ENCODE data around the gene HMOX1. TPM values are rescaled to one million over a fixed set of nuclear protein-coding genes. Genes with fewer than 3 reads are reported as not detected.

Gene HMOX1
- total and polyA plus RNA-seq, 2 of the 13 experiments (the other 11 are each of a cell fraction or from before 2014, with no cell fraction given) = 53.6 to 67.4 TPM

GRCh38 chr22:35352214-35353111 is 28.4 kb upstream of the HMOX1 start (continued):
- TF ChIP-seq, protein P1, sequence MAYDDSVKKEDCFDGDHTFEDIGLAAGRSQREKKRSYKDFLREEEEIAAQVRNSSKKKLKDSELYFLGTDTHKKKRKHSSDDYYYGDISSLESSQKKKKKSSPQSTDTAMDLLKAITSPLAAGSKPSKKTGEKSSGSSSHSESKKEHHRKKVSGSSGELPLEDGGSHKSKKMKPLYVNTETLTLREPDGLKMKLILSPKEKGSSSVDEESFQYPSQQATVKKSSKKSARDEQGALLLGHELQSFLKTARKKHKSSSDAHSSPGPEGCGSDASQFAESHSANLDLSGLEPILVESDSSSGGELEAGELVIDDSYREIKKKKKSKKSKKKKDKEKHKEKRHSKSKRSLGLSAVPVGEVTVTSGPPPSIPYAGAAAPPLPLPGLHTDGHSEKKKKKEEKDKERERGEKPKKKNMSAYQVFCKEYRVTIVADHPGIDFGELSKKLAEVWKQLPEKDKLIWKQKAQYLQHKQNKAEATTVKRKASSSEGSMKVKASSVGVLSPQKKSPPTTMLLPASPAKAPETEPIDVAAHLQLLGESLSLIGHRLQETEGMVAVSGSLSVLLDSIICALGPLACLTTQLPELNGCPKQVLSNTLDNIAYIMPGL (CRISPR knock-in tag; IDR thresholded peaks at IDR 0.05; ENCODE audit: borderline replicate concordance in 1 of 2, low read depth in 1 of 2) = peak; percentile 54 to 59; a peak in 3 of 4 replicates
- 0 out of 2 replicates have a peak, but pooled peaks have one; percentile 20 for TF ChIP-seq ZNF138 (CRISPR knock-in tag; IDR thresholded peaks at IDR 0.05; ENCODE audit: low read depth)
- TF ChIP-seq ZNF317 (CRISPR knock-in tag; IDR thresholded peaks at IDR 0.05) = no peak
- no peak for TF ChIP-seq ZNF800 (CRISPR knock-in tag; IDR thresholded peaks at IDR 0.05)
- TF ChIP-seq ZNF75D (CRISPR knock-in tag; IDR thresholded peaks at IDR 0.05; ENCODE audit: borderline replicate concordance) = no peak
- no peak for TF ChIP-seq MAFF (IDR thresholded peaks at IDR 0.05; ENCODE audit: low read depth, low read length)
- TF ChIP-seq, protein P2, sequence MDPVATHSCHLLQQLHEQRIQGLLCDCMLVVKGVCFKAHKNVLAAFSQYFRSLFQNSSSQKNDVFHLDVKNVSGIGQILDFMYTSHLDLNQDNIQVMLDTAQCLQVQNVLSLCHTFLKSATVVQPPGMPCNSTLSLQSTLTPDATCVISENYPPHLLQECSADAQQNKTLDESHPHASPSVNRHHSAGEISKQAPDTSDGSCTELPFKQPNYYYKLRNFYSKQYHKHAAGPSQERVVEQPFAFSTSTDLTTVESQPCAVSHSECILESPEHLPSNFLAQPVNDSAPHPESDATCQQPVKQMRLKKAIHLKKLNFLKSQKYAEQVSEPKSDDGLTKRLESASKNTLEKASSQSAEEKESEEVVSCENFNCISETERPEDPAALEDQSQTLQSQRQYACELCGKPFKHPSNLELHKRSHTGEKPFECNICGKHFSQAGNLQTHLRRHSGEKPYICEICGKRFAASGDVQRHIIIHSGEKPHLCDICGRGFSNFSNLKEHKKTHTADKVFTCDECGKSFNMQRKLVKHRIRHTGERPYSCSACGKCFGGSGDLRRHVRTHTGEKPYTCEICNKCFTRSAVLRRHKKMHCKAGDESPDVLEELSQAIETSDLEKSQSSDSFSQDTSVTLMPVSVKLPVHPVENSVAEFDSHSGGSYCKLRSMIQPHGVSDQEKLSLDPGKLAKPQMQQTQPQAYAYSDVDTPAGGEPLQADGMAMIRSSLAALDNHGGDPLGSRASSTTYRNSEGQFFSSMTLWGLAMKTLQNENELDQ (CRISPR knock-in tag; IDR thresholded peaks at IDR 0.05; ENCODE audit: borderline replicate concordance) = no peak
- TF ChIP-seq, protein P3, sequence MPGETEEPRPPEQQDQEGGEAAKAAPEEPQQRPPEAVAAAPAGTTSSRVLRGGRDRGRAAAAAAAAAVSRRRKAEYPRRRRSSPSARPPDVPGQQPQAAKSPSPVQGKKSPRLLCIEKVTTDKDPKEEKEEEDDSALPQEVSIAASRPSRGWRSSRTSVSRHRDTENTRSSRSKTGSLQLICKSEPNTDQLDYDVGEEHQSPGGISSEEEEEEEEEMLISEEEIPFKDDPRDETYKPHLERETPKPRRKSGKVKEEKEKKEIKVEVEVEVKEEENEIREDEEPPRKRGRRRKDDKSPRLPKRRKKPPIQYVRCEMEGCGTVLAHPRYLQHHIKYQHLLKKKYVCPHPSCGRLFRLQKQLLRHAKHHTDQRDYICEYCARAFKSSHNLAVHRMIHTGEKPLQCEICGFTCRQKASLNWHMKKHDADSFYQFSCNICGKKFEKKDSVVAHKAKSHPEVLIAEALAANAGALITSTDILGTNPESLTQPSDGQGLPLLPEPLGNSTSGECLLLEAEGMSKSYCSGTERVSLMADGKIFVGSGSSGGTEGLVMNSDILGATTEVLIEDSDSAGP (CRISPR knock-in tag; IDR thresholded peaks at IDR 0.05; ENCODE audit: borderline replicate concordance) = peak; percentile 29; the same call in 1 of the 2 replicates
- no peak for TF ChIP-seq NR1H2 (CRISPR knock-in tag; IDR thresholded peaks at IDR 0.05; ENCODE audit: borderline replicate concordance, low read depth)
- no peak for TF ChIP-seq RNF2 (conservative IDR thresholded peaks at IDR 0.05; ENCODE audit: low read depth)
- no peak; the same call in 1 of the 2 replicates for TF ChIP-seq ZNF354B (CRISPR knock-in tag; IDR thresholded peaks at IDR 0.05)
- TF ChIP-seq SALL1 (CRISPR knock-in tag; IDR thresholded peaks at IDR 0.05) = 0 out of 2 replicates have a peak, but pooled peaks have one; percentile 27
- no peak for TF ChIP-seq MYC (CRISPR knock-in tag; IDR thresholded peaks at IDR 0.05; ENCODE audit: borderline replicate concordance)
- no peak; the same call in 1 of the 2 replicates for TF ChIP-seq HIC2 (CRISPR knock-in tag; IDR thresholded peaks at IDR 0.05; ENCODE audit: low read depth)
- TF ChIP-seq ATF7 (IDR thresholded peaks at IDR 0.05) = no peak
- TF ChIP-seq ATF7 (CRISPR knock-in tag; IDR thresholded peaks at IDR 0.05) = no peak
- TF ChIP-seq ZNF546 (CRISPR knock-in tag; conservative IDR thresholded peaks at IDR 0.05) = no peak
- TF ChIP-seq ZSCAN31 (CRISPR knock-in tag; IDR thresholded peaks at IDR 0.05; ENCODE audit: low read depth) = 0 out of 2 replicates have a peak, but pooled peaks have one; percentile 21
